Astrocyte of the cerebellum (primary cell): ENCODE results near the gene TOPAZ1.

ENCODE experiments used
- DNase-seq: peaks from one replicate; pipeline ENCODE4 v3.0.0-alpha.2; 2011; ENCODE audit warnings: low read depth
- H3K4me3 ChIP-seq: 2 replicates; pipeline ENCODE4 v1.5.1; 2011; ENCODE audit warnings: mild to moderate bottlenecking, low read depth, low read length, moderate library complexity
- CTCF ChIP-seq: IDR thresholded peaks from 2 replicates; pipeline ENCODE4 v1.5.1; 2012; ENCODE audit warnings: low read length, low read depth, moderate library complexity, mild to moderate bottlenecking; ENCODE audit errors: missing control alignments
- in situ Hi-C: cut with HindIII; loops from 2 replicates; pipeline ENCODE4 v1.10.0; 2017; ENCODE audit warnings: low sequenced_read_pairs

Gene TOPAZ1

DNA sequence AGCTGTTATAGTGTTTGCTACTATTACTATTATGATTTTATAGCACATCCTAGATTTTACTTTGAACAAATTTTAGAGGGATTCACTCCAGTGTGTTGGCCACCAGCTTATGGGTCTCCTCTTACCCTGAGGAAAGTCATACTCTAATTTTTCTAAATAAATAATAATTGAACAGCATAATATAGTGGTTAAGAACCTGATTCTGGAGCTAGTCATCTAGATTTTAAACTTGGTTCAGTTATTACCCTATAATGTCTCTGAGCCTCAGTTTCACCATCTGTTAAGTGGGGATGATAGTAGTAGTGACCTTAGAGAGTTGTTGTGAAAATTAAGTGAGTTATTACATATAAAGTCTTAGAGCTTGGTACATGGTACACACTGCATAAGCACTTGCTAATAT is 30.7 kb upstream of the TOPAZ1 start:
- H3K4me3 ChIP-seq: no peak overlapping the region
- DNase-seq: no peak
- in situ Hi-C loops: no loop called here
- no peak for TF ChIP-seq CTCF

- TF ChIP-seq CTCF: no peak
- in situ Hi-C loops: no loop called here
- DNase-seq: no peak
- H3K4me3 ChIP-seq: no peak overlapping the region
Measured at GRCh38 chr3:44222337-44222736, 19.3 kb upstream of the TOPAZ1 start.

DNA sequence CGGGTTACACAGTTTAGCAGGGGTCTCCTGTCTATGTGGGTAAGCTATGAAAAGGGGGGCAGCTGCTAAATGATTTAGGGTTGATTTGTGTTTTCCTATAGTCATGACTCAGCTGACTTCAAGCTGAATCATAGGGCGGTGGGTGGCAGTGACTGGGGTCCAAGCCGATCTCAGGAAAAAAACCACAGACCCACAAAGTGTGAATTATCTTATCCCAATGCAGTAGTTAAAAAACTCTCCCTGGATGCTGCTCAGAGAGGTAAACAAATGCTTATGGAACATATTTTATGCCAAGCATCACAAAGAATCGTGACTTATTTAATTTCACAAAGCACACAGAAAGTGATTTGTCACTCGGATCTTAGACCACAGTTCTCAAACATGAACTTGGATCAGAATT is 18.4 kb upstream of the TOPAZ1 start:
- no peak for TF ChIP-seq CTCF
- H3K4me3 ChIP-seq: no peak overlapping the region
- peak; percentile 3 for DNase-seq
- in situ Hi-C loops: no loop called here

GRCh38 chr3:44224131-44224530 is 17.6 kb upstream of the TOPAZ1 start:
- in situ Hi-C loops: no loop called here
- DNase-seq: no peak
- TF ChIP-seq CTCF: no peak
- no peak overlapping the region for H3K4me3 ChIP-seq

- H3K4me3 ChIP-seq: no peak overlapping the region
- no peak for TF ChIP-seq CTCF
- in situ Hi-C loops: no loop called here
- DNase-seq: no peak
Measured at GRCh38 chr3:44226573-44226972, 15.1 kb upstream of the TOPAZ1 start.

- in situ Hi-C loops: no loop called here
- no peak for DNase-seq
- no peak overlapping the region for H3K4me3 ChIP-seq
- TF ChIP-seq CTCF: no peak
Measured at GRCh38 chr3:44227632-44228031, 14.1 kb upstream of the TOPAZ1 start.

- in situ Hi-C loops: no loop called here
- H3K4me3 ChIP-seq: no peak overlapping the region
- no peak for TF ChIP-seq CTCF
- no peak for DNase-seq
Measured at GRCh38 chr3:44228900-44229299, 12.8 kb upstream of the TOPAZ1 start.
